HEK293 (cell line): Measurements from ENCODE around the gene PSMB9.

Experiments
- CTCF ChIA-PET: fragments of 350-600 bp; formaldehyde crosslinking; extraction: SDS; loops from one replicate; lab custom pipeline; 2021; ENCODE audit warnings: antibody characterized with exemption; lab: Yijun Ruan, JAX
- POLR2A ChIA-PET: fragments of 300-600 bp; formaldehyde crosslinking; extraction: SDS; loops from one replicate; lab custom pipeline; 2020; ENCODE audit warnings: antibody characterized with exemption, inconsistent platforms; lab: Yijun Ruan, JAX
- H3K27ac ChIP-seq: fragments of 200-500 bp; sonication (Bioruptor generic); 2 replicates; pipeline ENCODE4 v1.5.1; 2014; ENCODE audit warnings: low read depth, low read length, control low read depth, inconsistent platforms; ENCODE audit errors: extremely low read depth
- H3K36me3 ChIP-seq, 2 experiments: fragments of 200-500 bp in 1 of 2; sonication (Bioruptor generic) in 1 of 2; 1 replicate in 1 of 2; 2 replicates in 1 of 2; pipeline ENCODE4 v1.5.1; 2014 to 2017; ENCODE audit warnings: inconsistent platforms in 2 of 2, low read length in 2 of 2; ENCODE audit not compliant: control insufficient read depth in 2 of 2, insufficient read depth in 1 of 2
- H3K4me1 ChIP-seq: fragments of 200-500 bp; sonication (Bioruptor generic); 2 replicates; pipeline ENCODE4 v1.5.1; 2014; ENCODE audit warnings: mild to moderate bottlenecking, low read length, inconsistent platforms; ENCODE audit not compliant: control insufficient read depth, insufficient read depth
- H3K4me3 ChIP-seq: 2 replicates; pipeline ENCODE4 v1.5.1; 2011; ENCODE audit warnings: low read depth, mild to moderate bottlenecking, control low read depth, low read length, moderate library complexity
- H3K9me3 ChIP-seq: fragments of 200-500 bp; sonication (Bioruptor generic); 2 replicates; pipeline ENCODE4 v1.5.1; 2014; ENCODE audit warnings: low read depth, low read length, inconsistent platforms; ENCODE audit not compliant: control insufficient read depth, insufficient read depth
- AEBP2 ChIP-seq: fragments of 450-650 bp; formaldehyde crosslinking; IDR thresholded peaks from 2 replicates; pipeline ENCODE4 v1.5.1; 2016; ENCODE audit warnings: missing biosample characterization, missing genetic modification characterization, borderline replicate concordance
- ATF2 ChIP-seq: fragments of 450-650 bp; formaldehyde crosslinking; IDR thresholded peaks from 2 replicates; pipeline ENCODE4 v1.5.1; 2016; ENCODE audit warnings: missing biosample characterization, missing genetic modification characterization, low read depth
- PRDM6 ChIP-seq: fragments of 450-650 bp; formaldehyde crosslinking; IDR thresholded peaks from 2 replicates; pipeline ENCODE4 v1.5.1; 2017; ENCODE audit warnings: missing biosample characterization, missing genetic modification characterization
- RBAK ChIP-seq: fragments of 450-650 bp; formaldehyde crosslinking; IDR thresholded peaks from 2 replicates; pipeline ENCODE4 v1.5.1; 2016; ENCODE audit warnings: missing biosample characterization, missing genetic modification characterization
- SCRT1 ChIP-seq: fragments of 450-650 bp; formaldehyde crosslinking; IDR thresholded peaks from 2 replicates; pipeline ENCODE4 v1.5.1; 2016; ENCODE audit warnings: missing biosample characterization, missing genetic modification characterization, borderline replicate concordance
- SCRT2 ChIP-seq: fragments of 450-650 bp; formaldehyde crosslinking; IDR thresholded peaks from 2 replicates; pipeline ENCODE4 v1.5.1; 2016; ENCODE audit warnings: missing biosample characterization, missing genetic modification characterization
- WT1 ChIP-seq: fragments of 450-650 bp; formaldehyde crosslinking; IDR thresholded peaks from 2 replicates; pipeline ENCODE4 v1.5.1; 2016; ENCODE audit warnings: missing biosample characterization, missing genetic modification characterization
- ZBTB20 ChIP-seq: fragments of 450-650 bp; formaldehyde crosslinking; IDR thresholded peaks from 2 replicates; pipeline ENCODE4 v1.5.1; 2016; ENCODE audit warnings: missing biosample characterization, missing genetic modification characterization
- ZBTB44 ChIP-seq: fragments of 450-650 bp; IDR thresholded peaks from 2 replicates; pipeline ENCODE4 v1.5.1; 2018; ENCODE audit warnings: missing biosample characterization, mild to moderate bottlenecking, missing genetic modification characterization
- ZFP37 ChIP-seq: fragments of 450-650 bp; formaldehyde crosslinking; IDR thresholded peaks from 2 replicates; pipeline ENCODE4 v1.5.1; 2016; ENCODE audit warnings: missing biosample characterization, missing genetic modification characterization
- ZNF140 ChIP-seq: fragments of 450-650 bp; formaldehyde crosslinking; IDR thresholded peaks from 2 replicates; pipeline ENCODE4 v1.5.1; 2016; ENCODE audit warnings: missing biosample characterization, missing genetic modification characterization
- ZNF148 ChIP-seq: fragments of 450-650 bp; formaldehyde crosslinking; IDR thresholded peaks from 2 replicates; pipeline ENCODE4 v1.5.0; 2017; ENCODE audit warnings: missing biosample characterization, missing genetic modification characterization, borderline replicate concordance
- ZNF16 ChIP-seq: fragments of 450-650 bp; formaldehyde crosslinking; IDR thresholded peaks from 2 replicates; pipeline ENCODE4 v1.5.1; 2016; ENCODE audit warnings: low read depth, missing biosample characterization, missing genetic modification characterization
- ZNF19 ChIP-seq: fragments of 450-650 bp; formaldehyde crosslinking; IDR thresholded peaks from 2 replicates; pipeline ENCODE4; 2016; ENCODE audit warnings: missing biosample characterization, missing genetic modification characterization, low read depth
- ZNF433 ChIP-seq: fragments of 450-650 bp; formaldehyde crosslinking; IDR thresholded peaks from 2 replicates; pipeline ENCODE4 v1.5.1; 2016; ENCODE audit warnings: missing biosample characterization, missing genetic modification characterization, low read depth
- ZNF558 ChIP-seq: fragments of 450-650 bp; formaldehyde crosslinking; IDR thresholded peaks from 2 replicates; pipeline ENCODE4 v1.5.1; 2016; ENCODE audit warnings: missing biosample characterization, missing genetic modification characterization
- ZNF596 ChIP-seq: fragments of 450-650 bp; IDR thresholded peaks from 2 replicates; pipeline ENCODE4 v1.5.0; 2018; ENCODE audit warnings: missing biosample characterization, mild to moderate bottlenecking, missing genetic modification characterization, moderate library complexity
- ZNF600 ChIP-seq: fragments of 450-650 bp; formaldehyde crosslinking; IDR thresholded peaks from 2 replicates; pipeline ENCODE4 v1.5.1; 2016; ENCODE audit warnings: missing biosample characterization, missing genetic modification characterization
- ZNF626 ChIP-seq: fragments of 450-650 bp; sonication (Bioruptor Pico); formaldehyde crosslinking; IDR thresholded peaks from 2 replicates; pipeline ENCODE4 v1.5.1; 2018; ENCODE audit warnings: missing biosample characterization, missing genetic modification characterization, inconsistent platforms
- ZNF660 ChIP-seq: fragments of 450-650 bp; IDR thresholded peaks from 2 replicates; pipeline ENCODE4 v1.5.1; 2018; ENCODE audit warnings: missing biosample characterization, mild to moderate bottlenecking, missing genetic modification characterization
- ZNF747 ChIP-seq: fragments of 450-650 bp; formaldehyde crosslinking; IDR thresholded peaks from 2 replicates; pipeline ENCODE4 v1.5.1; 2016; ENCODE audit warnings: missing biosample characterization, missing genetic modification characterization
- ZNF830 ChIP-seq: fragments of 450-650 bp; IDR thresholded peaks from 2 replicates; pipeline ENCODE4 v1.5.0; 2018; ENCODE audit warnings: missing biosample characterization, missing genetic modification characterization, low read depth, mild to moderate bottlenecking, moderate library complexity
- ZSCAN18 ChIP-seq: fragments of 450-650 bp; formaldehyde crosslinking; IDR thresholded peaks from 2 replicates; pipeline ENCODE4 v1.5.1; 2016; ENCODE audit warnings: missing biosample characterization, missing genetic modification characterization

PSMB9 gene

GRCh38 chr6:32816746-32817204, 37.2 kb upstream of the PSMB9 start, which contains the start of gene HLA-DOB (continued):
- no peak for TF ChIP-seq ZNF148 (tag by site-specific recombination)
- TF ChIP-seq WT1 (tag by site-specific recombination), result no peak
- no peak for TF ChIP-seq ZBTB44 (tag by site-specific recombination)
- no peak for TF ChIP-seq PRDM6 (tag by site-specific recombination)
- TF ChIP-seq ZNF747 (tag by site-specific recombination), result no peak
- TF ChIP-seq ZNF626, result no peak
- no peak for TF ChIP-seq ZSCAN18 (tag by site-specific recombination)
- TF ChIP-seq ZNF16 (tag by site-specific recombination), result no peak
- TF ChIP-seq ZNF596, result no peak
- TF ChIP-seq ZNF19, result no peak

GRCh38 chr6:32818867-32819266, 35.1 kb upstream of the PSMB9 start:
- Histone ChIP-seq H3K27ac (no peak overlapping the region), H3K9me3 (no peaks in the 10 kb centered on the region), H3K4me3 (no peak overlapping the region), H3K4me1 (no peaks in the 10 kb centered on the region), H3K36me3 (no peaks in the 10 kb centered on the region)
- CTCF ChIA-PET, result interaction anchor here (0.7 to 3.0 kb wide), 2 partner anchors 49 to 168 kb away, joined by 3 to 20 read pairs; no protein-coding TSS in a partner anchor
- POLR2A ChIA-PET, result no interaction called here
- TF ChIP-seq ZFP37 (no peak), ZNF830 (no peak), ZNF433 (tag by site-specific recombination) (no peak), ZBTB20 (tag by site-specific recombination) (no peak), SCRT2 (no peak), ZSCAN18 (tag by site-specific recombination) (no peak), SCRT1 (tag by site-specific recombination) (no peak), ZNF660 (tag by site-specific recombination) (no peak), ZNF558 (tag by site-specific recombination) (no peak), ATF2 (tag by site-specific recombination) (no peak), AEBP2 (tag by site-specific recombination) (no peak), ZNF600 (tag by site-specific recombination) (no peak), ZNF140 (tag by site-specific recombination) (no peak), RBAK (tag by site-specific recombination) (no peak)
